Melanocyte of skin (primary cell): ENCODE results near the gene CCND2. TPM values are rescaled to one million over a fixed set of nuclear protein-coding genes. Genes with fewer than 3 reads are reported as not detected.

Source experiments
- total RNA-seq, 2 donors: library from RNA; depleted of rRNA; stranded (reverse); fragments of >200 nt; gene quantifications; 2 replicates each; pipeline ENCODE4 v1.2.3, GENCODE V29; 2012

Gene CCND2
- under 1 TPM; under 0.01 to 0.34 TPM for total RNA-seq

DNA sequence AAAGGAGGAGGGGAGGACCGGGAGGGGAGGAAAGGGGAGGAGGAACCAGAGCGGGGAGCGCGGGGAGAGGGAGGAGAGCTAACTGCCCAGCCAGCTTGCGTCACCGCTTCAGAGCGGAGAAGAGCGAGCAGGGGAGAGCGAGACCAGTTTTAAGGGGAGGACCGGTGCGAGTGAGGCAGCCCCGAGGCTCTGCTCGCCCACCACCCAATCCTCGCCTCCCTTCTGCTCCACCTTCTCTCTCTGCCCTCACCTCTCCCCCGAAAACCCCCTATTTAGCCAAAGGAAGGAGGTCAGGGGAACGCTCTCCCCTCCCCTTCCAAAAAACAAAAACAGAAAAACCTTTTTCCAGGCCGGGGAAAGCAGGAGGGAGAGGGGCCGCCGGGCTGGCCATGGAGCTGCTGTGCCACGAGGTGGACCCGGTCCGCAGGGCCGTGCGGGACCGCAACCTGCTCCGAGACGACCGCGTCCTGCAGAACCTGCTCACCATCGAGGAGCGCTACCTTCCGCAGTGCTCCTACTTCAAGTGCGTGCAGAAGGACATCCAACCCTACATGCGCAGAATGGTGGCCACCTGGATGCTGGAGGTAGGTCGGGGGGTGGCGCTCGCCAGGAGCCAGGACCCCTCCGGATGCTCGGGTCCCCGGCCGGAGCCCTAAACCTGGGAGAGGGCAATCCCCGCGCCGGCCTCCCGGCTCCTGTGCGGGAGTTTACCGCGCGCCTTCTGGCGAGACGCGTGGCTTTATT lies at the start of gene CCND2:
Gene CCND2 (plus strand): TSS at position 111 of the 744 bp plus-strand sequence. CDS start 279 bp downstream, at position 390.

DNA sequence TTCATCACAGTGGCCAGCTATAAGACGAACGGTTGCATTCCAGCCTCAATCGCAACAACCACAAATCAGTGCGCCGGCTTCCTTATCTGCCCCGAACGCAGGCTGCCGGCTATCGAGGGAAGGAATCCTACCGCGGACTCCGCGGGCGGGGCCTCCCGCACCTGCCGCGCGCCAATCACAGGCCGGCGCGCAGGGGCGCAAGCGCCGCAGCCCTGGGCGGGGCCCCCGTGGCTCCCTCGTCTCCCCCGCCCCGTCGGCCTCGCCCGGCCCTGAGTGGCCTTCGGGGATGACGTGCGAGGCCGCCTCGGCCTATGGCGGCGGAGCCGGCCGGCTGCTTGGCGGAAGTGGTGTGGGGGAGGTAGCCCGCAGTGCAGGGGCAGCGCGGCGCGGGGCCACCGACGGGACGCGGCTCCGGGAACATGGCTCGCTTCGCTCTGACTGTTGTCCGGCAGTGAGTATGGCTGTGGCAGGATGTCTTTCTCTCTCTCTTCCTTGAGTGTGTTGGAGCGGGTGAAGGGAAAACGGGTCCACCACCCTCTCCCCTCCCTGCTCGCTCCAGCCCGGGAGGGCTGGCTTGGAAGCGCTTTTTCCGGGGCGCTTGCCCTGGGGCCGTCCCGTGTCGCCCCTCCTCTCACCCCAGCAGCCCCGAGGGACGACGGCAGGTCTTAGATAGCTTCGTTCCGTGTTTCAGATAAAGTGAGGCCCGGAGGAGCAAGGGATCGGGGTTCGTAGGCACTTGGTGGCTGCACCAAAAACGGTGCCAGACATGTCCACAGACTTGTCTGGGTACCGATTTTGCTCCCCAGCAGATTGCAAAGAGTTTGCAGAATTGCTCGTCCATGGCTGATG lies 47.5 kb downstream of the CCND2 start, which contains the start of gene TIGAR:
Gene TIGAR (plus strand): TSS at position 361 of the 849 bp plus-strand sequence. CDS start 59 bp downstream, at position 420.

Other genes with a start within 250 kb of the CCND2 start
- 10 to 100 TPM; 14.8 to 21.3 TPM for gene TIGAR, start 47.5 kb downstream of the CCND2 start, total RNA-seq
- not detected for gene FGF23, start 106.0 kb downstream of the CCND2 start, total RNA-seq
- gene FGF6, start 172.1 kb downstream of the CCND2 start, total RNA-seq: not detected